ENCODE results near the gene PPFIA3. TPM values are rescaled to one million over a fixed set of nuclear protein-coding genes. Genes with fewer than 3 reads are reported as not detected.
A peak's percentile ranks its signal among the peaks of the same experiment; 100 is the strongest.

Gene PPFIA3
- total RNA-seq, 2 donors from 2014 or later: 27.5 to 36.3 TPM

DNA sequence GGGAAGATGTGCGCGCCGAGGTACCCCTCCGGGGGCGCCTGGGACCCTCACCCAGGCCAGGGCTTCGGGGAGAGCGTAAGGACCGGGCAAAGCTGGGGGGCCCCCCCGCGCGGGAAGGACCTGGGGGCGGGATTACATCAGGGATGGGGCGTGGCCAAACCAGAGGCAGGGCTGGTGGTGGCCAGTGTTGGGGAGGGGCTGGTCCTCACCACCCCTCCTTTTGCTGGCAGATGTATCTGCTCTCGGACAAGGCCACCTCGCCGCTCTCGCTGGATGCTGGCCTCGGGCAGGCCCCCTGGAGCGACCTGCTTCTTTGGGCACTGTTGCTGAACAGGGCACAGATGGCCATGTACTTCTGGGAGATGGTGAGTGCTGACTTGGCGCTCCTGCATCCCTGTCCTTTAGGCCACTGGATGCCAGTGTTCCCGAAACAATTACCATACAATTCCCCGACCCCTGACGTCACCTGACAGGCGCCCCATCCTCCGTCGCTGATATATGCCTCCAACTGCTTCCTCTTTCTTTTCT lies 63.6 kb downstream of the PPFIA3 start:
- Histone ChIP-seq H3K9ac (ENCODE audit: low read depth in 2 of 2, low read length in 2 of 2) (no peak overlapping the region), H3K36me3 (no peaks in the 10 kb centered on the region), H3K27ac (no peak overlapping the region), H3K4me3 (no peak overlapping the region), H3K27me3 (no peaks in the 10 kb centered on the region), H3K4me1 (peaks cover 5% of the 10 kb centered on the region), H3K9me3 (no peaks in the 10 kb centered on the region)
- no peak for DNase-seq
- intact Hi-C loops (cut with DNase I): no loop called here
- TF ChIP-seq, protein P1, sequence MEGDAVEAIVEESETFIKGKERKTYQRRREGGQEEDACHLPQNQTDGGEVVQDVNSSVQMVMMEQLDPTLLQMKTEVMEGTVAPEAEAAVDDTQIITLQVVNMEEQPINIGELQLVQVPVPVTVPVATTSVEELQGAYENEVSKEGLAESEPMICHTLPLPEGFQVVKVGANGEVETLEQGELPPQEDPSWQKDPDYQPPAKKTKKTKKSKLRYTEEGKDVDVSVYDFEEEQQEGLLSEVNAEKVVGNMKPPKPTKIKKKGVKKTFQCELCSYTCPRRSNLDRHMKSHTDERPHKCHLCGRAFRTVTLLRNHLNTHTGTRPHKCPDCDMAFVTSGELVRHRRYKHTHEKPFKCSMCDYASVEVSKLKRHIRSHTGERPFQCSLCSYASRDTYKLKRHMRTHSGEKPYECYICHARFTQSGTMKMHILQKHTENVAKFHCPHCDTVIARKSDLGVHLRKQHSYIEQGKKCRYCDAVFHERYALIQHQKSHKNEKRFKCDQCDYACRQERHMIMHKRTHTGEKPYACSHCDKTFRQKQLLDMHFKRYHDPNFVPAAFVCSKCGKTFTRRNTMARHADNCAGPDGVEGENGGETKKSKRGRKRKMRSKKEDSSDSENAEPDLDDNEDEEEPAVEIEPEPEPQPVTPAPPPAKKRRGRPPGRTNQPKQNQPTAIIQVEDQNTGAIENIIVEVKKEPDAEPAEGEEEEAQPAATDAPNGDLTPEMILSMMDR (IDR thresholded peaks at IDR 0.05): no peak

DNA sequence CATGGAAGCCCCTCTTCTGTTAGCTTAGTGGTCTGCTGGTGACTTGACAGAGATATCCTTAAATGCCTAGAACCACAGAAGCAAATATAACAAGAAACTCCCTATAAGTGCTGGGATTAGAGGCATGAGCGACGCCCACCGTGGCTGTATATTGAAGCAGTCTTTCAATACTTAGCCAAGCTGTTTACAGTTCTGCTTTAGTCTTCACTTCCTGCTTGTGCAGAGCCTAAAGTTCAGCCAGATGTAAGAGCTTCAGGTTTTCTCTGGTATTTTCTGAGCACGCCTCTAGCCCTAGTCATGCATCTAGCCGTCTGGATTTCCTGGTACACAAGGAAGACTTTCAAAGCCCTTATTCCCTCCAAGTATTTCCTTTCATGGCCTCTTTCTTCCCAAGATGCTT lies 66.8 kb downstream of the PPFIA3 start:
- H3K27ac ChIP-seq: peak overlapping the region; percentile 57
- no peak overlapping the region for H3K4me3 ChIP-seq
- H3K36me3 ChIP-seq: peaks cover 2% of the 10 kb centered on the region
- H3K4me1 ChIP-seq: peaks cover 5% of the 10 kb centered on the region
- no peaks in the 10 kb centered on the region for H3K27me3 ChIP-seq
- intact Hi-C loops (cut with DNase I): no loop called here
- peak overlapping the region in 1 of 2 donors; percentile 4 for H3K9ac ChIP-seq (ENCODE audit: low read depth in 2 of 2, low read length in 2 of 2)
- TF ChIP-seq, protein P1 (IDR thresholded peaks at IDR 0.05): no peak
- DNase-seq: no peak
- no peaks in the 10 kb centered on the region for H3K9me3 ChIP-seq

DNA sequence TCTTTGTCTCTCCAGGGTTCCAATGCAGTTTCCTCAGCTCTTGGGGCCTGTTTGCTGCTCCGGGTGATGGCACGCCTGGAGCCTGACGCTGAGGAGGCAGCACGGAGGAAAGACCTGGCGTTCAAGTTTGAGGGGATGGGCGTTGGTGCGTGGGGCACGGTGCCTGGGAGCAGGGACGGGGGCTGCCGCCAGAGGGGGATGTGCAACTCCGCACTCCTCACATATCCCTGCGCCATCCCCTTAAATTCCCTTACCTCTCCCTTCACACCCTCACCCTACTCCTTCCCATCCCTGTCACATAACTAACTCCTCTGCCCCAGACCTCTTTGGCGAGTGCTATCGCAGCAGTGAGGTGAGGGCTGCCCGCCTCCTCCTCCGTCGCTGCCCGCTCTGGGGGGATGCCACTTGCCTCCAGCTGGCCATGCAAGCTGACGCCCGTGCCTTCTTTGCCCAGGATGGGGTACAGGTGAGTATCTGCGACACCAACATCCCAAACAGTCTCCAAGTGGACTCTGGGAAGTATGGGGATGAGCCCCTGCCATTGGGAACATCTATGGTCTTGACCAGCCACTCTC lies 69.4 kb downstream of the PPFIA3 start:
- H3K4me1 ChIP-seq: peaks cover 5% of the 10 kb centered on the region
- TF ChIP-seq, protein P1 (IDR thresholded peaks at IDR 0.05): no peak

DNA sequence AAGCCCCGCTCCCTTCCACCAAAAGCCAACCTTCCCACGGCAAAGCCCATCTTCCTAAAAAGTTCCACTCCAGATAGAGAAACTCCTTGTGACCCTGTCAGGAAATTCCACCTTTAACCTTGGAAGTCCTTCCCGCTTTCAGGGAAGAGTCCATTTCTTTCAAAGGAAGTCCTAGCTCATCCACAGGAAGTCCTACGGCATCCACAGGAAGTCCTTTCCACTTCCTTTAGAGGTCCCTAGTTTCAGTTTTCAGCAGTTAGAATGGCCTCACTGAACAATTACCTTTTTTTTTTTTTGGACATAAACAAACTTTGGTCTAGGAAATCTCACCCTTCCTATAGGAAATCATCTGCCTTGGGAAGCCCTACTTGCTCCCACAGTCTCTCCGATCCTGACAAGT lies 69.9 kb downstream of the PPFIA3 start:
- Histone ChIP-seq H3K36me3 (peaks cover 2% of the 10 kb centered on the region), H3K9me3 (no peaks in the 10 kb centered on the region), H3K27me3 (no peaks in the 10 kb centered on the region), H3K4me1 (peaks cover 5% of the 10 kb centered on the region), H3K4me3 (no peak overlapping the region), H3K27ac (no peak overlapping the region), H3K9ac (ENCODE audit: low read depth in 2 of 2, low read length in 2 of 2) (no peak overlapping the region)
- TF ChIP-seq, protein P1 (IDR thresholded peaks at IDR 0.05): no peak
- intact Hi-C loops (cut with DNase I): no loop called here
- no peak for DNase-seq

More for the DNA sequence above, 69.4 kb downstream of the PPFIA3 start:
- intact Hi-C loops (cut with DNase I): no loop called here
- Histone ChIP-seq H3K36me3 (peaks cover 2% of the 10 kb centered on the region), H3K9me3 (no peaks in the 10 kb centered on the region), H3K4me3 (no peak overlapping the region), H3K27me3 (no peaks in the 10 kb centered on the region), H3K27ac (no peak overlapping the region), H3K9ac (ENCODE audit: low read depth in 2 of 2, low read length in 2 of 2) (no peak overlapping the region)
- DNase-seq: no peak

GRCh38 chr19:49190781-49191180 lies 71.4 kb downstream of the PPFIA3 start:
- Histone ChIP-seq H3K9ac (ENCODE audit: low read depth in 2 of 2, low read length in 2 of 2) (no peak overlapping the region), H3K36me3 (peaks cover 2% of the 10 kb centered on the region), H3K27me3 (no peaks in the 10 kb centered on the region), H3K9me3 (no peaks in the 10 kb centered on the region), H3K4me3 (no peak overlapping the region), H3K27ac (no peak overlapping the region), H3K4me1 (peaks cover 1% of the 10 kb centered on the region)
- TF ChIP-seq, protein P1 (IDR thresholded peaks at IDR 0.05): no peak
- intact Hi-C loops (cut with DNase I): no loop called here
- no peak for DNase-seq
